HuH-7.5 (cell line): Measurements from ENCODE around the gene KMT2B.
A peak's percentile ranks its signal among the peaks of the same experiment; 100 is the strongest.

ENCODE experiments used
- DNase-seq: peaks from one replicate; pipeline ENCODE4 v3.0.0; 2011; ENCODE audit warnings: low spot score

KMT2B gene

GRCh38 chr19:35780058-35780457 lies 62.3 kb downstream of the KMT2B start:
- DNase-seq = no peak

- DNase-seq = no peak
Measured at GRCh38 chr19:35780717-35781116, 62.9 kb downstream of the KMT2B start.

GRCh38 chr19:35781650-35782049 lies 63.8 kb downstream of the KMT2B start:
- no peak for DNase-seq

GRCh38 chr19:35782589-35782988 lies 64.8 kb downstream of the KMT2B start:
- DNase-seq = no peak

- DNase-seq = no peak
Measured at GRCh38 chr19:35783469-35784434, 65.9 kb downstream of the KMT2B start.

- no peak for DNase-seq
Measured at GRCh38 chr19:35784503-35785338, 66.9 kb downstream of the KMT2B start.

- DNase-seq = no peak
Measured at GRCh38 chr19:35785339-35785627, 67.5 kb downstream of the KMT2B start.

- peak; percentile 75 for DNase-seq
Measured at GRCh38 chr19:35786299-35787160, 68.7 kb downstream of the KMT2B start.

- DNase-seq = no peak
Measured at GRCh38 chr19:35787227-35787799, 69.5 kb downstream of the KMT2B start.
